GM12874 (cell line): Measurements from ENCODE around the gene LRG1.

Source experiments
- TF ChIP-seq, protein P1 (sequence below): IDR thresholded peaks from 2 replicates; pipeline ENCODE4 v1.5.1; 2011; ENCODE audit warnings: low read depth, mild to moderate bottlenecking, control low read depth, low read length, moderate library complexity; ENCODE audit not compliant: insufficient read depth

Gene LRG1

DNA sequence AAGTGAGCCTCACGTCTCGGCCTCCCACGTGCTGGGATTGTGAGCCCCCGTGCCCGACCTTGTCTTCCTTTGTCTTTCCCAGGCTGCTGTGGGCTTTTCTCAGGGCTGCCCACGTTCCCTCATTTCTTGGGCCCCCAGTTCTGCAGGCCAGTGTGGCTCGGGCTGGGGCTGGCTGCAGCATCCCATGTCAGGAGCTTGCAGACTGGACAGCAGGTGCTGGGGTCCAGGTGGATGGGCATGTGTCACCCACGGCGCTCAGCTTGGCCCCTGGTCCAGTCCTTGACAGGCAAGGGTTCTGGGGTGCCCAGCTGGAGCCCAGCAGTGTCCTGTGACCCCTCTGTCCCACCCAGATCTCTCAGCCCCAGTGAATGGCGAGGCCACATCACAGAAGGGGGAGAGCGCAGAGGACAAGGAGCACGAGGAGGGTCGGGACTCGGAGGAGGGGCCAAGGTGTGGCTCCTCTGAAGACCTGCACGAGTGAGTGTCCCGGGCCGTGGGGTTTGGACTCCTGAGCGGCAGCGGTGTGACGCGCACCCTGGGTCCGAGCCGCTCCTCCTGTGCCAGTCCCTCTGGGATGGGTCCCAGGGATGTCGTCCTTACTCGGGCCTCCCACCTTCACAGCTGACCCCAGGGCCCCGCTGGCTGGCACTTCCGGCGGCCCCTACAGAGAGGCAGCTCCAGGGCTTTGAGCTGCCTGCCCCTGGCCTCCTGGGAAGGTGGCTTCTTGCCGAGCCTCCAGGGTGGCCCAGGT lies 38.8 kb downstream of the LRG1 start:
- TF ChIP-seq, protein P1, sequence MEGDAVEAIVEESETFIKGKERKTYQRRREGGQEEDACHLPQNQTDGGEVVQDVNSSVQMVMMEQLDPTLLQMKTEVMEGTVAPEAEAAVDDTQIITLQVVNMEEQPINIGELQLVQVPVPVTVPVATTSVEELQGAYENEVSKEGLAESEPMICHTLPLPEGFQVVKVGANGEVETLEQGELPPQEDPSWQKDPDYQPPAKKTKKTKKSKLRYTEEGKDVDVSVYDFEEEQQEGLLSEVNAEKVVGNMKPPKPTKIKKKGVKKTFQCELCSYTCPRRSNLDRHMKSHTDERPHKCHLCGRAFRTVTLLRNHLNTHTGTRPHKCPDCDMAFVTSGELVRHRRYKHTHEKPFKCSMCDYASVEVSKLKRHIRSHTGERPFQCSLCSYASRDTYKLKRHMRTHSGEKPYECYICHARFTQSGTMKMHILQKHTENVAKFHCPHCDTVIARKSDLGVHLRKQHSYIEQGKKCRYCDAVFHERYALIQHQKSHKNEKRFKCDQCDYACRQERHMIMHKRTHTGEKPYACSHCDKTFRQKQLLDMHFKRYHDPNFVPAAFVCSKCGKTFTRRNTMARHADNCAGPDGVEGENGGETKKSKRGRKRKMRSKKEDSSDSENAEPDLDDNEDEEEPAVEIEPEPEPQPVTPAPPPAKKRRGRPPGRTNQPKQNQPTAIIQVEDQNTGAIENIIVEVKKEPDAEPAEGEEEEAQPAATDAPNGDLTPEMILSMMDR: no peak

DNA sequence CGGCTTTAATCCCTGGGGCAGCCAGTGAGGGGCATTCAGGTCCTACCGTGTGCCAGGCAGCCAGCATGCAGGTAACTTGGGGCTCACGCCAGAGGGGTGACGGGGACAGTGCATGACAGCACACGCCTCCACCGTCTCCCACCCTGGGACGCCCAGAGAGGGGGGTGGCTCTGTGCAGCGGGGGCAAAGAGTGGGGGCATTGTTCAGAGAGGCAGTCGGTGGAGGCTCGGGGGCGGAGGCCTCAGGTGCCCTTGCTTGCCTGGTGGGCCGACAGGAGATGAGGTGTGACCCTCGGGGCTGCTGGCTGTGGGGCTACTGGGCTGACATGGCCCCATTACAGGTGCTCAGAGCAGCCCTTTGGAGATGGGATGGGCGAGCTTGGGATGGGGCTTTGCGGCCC lies 40.0 kb downstream of the LRG1 start:
- TF ChIP-seq, protein P1: no peak

DNA sequence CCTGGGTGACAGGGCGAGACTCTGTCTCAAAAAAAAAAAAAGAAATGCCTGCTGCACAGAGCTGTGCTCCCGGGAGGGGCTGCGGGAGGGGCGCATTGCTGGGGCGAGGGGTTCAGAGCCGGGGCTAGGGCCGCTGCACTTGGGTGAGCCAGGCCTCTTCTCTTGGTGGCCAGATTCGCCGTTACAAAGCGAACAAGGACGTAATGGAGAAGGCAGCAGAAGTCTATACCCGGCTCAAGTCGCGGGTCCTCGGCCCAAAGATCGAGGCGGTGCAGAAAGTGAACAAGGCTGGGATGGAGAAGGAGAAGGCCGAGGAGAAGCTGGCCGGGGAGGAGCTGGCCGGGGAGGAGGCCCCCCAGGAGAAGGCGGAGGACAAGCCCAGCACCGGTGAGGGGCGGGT lies 40.5 kb downstream of the LRG1 start:
- TF ChIP-seq, protein P1: no peak

DNA sequence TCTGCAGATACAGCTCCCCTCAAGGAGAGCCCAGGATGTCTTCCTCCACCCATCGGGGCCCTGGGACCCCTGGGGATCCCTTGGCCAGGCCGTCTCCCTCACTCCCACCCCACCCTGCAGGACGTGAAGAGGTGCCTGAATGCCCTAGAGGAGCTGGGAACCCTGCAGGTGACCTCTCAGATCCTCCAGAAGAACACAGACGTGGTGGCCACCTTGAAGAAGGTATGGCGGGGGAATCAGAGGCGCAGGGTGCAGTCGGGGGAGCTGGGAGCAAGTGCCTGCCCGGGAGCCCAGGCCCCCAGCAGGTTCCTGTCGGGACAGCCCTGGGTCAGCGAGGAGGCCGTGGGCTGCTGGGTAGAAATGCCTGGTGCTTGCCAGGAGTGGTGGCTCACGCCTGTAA lies 41.1 kb downstream of the LRG1 start:
- TF ChIP-seq, protein P1: no peak

DNA sequence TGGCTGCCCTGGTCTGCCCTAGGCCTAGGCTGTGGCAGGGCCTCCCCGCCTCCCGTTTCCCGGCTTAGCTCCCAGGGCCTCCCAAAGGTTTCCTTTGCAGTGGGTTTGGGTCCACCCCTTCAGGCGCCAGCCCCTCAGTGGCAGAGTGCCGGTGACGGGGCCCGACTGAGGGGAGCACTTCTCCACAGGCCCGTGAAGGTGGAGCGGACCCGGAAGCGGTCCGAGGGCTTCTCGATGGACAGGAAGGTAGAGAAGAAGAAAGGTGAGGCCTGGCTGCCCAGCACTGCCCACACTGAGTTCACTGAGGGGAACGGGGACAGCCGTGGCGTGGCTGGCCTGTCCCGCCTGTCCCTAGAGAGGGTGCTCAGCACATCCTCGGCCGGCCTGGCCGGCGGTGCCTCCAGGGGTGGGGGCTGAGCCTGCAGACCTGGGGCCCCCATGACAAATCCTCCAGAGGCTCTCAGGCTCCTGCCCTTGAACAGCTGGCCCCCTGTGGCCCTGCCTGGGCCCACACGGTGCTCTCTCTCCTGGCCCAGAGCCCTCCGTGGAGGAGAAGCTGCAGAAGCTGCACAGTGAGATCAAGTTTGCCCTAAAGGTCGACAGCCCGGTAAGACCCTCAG lies 42.0 kb downstream of the LRG1 start:
- TF ChIP-seq, protein P1: no peak

DNA sequence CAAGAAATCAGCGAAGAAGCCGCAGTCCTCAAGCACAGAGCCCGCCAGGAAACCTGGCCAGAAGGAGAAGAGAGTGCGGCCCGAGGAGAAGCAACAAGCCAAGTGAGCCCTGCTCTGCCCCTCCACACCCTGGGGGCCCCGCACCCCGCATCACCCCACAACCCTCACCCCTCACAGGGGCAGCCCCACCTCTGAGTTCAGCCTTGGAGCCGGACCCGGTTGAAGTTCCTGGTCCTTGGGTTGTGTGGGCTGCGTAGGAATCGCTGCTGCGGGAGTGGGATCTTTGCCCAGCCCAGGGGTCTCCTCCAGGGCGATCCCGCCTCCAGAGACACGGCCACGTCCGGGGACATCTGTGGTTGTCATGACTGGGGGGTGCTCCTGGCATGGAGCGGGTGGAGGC lies 43.5 kb downstream of the LRG1 start:
- TF ChIP-seq, protein P1: no peak

DNA sequence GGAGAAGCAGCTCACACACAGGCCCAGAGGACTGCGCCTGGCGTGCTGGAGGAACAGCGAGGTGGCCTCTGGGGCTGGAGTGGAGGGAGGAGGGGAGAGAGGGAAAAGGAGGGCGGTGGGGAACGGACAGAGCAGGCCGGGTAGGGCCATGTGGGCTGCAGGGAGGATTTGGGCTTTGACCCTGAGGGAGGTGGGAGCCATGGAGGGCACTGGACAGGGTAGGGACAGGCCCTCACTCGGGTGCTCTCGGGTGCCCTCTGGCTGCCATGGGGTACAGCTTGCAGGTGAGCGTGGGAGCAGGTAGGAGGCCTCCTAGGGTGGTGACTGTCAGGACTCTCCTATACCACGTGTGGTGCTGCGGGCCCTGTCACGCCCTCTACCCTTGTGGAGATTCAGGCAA lies 44.4 kb downstream of the LRG1 start:
- TF ChIP-seq, protein P1: no peak
